Keratinocyte (primary cell): ENCODE measurements around the gene RNF125.

Experiments
- EZH2 ChIP-seq: IDR thresholded peaks from one replicate; pipeline ENCODE4 v1.6.1; 2012; ENCODE audit warnings: inconsistent platforms, mild to moderate bottlenecking, low read length, moderate library complexity
- TF ChIP-seq, protein P1 (sequence below), 3 experiments: IDR thresholded peaks in 1 of 3; conservative IDR thresholded peaks in 1 of 3; optimal IDR thresholded peaks in 1 of 3; 2 replicates in 2 of 3; 3 replicates in 1 of 3; pipeline versions ENCODE3 to v1.5.1; 2011; ENCODE audit warnings: low read length in 3 of 3, mild to moderate bottlenecking in 3 of 3, moderate library complexity in 2 of 3, control low read depth in 1 of 3, inconsistent platforms in 1 of 3; ENCODE audit not compliant: insufficient read depth in 2 of 3; ENCODE audit errors: extremely low read depth in 1 of 3

DNA sequence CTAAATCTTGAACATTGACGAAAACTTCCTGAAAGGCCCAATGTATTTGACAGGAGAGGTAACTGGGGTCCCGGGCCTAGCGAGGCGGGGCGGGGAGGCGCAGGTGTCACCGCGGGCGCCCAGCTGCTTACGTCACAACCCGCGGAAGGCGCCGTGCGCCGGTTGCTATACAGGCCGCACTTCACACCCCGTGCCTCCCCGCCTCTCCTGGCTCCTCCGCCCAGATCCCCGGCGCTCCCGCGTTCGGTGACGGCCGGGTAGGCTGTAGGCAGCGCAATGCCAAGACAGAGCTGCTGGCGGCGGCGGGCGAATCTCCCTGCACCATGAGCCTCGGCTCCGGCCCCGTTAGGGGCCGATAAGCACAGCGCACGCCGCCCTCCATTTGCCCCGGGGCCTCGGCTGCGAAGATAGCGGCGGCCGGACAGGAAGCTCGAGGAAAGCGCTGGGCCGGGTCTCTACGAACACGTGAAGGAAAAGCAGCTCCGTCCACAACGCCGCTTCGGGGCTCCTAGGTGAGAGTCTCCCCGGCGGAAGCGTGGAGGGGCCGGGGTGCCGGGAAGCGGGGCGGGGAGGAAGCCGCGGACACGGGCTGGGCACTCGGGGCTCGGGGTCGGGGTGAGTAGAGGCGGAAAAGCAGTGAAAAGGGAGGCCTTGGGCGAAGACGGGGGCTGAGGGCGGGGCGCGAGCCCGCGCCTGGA, 73.2 kb downstream of the RNF125 start, which contains the start of gene RNF138:
- TF ChIP-seq, protein P1, sequence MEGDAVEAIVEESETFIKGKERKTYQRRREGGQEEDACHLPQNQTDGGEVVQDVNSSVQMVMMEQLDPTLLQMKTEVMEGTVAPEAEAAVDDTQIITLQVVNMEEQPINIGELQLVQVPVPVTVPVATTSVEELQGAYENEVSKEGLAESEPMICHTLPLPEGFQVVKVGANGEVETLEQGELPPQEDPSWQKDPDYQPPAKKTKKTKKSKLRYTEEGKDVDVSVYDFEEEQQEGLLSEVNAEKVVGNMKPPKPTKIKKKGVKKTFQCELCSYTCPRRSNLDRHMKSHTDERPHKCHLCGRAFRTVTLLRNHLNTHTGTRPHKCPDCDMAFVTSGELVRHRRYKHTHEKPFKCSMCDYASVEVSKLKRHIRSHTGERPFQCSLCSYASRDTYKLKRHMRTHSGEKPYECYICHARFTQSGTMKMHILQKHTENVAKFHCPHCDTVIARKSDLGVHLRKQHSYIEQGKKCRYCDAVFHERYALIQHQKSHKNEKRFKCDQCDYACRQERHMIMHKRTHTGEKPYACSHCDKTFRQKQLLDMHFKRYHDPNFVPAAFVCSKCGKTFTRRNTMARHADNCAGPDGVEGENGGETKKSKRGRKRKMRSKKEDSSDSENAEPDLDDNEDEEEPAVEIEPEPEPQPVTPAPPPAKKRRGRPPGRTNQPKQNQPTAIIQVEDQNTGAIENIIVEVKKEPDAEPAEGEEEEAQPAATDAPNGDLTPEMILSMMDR (optimal IDR thresholded peaks at IDR 0.05 in 1 of 3, IDR thresholded peaks at IDR 0.05 in 1 of 3, conservative IDR thresholded peaks at IDR 0.05 in 1 of 3; ENCODE audit: extremely low read depth in 1 of 3, insufficient read depth in 2 of 3, low read length in 3 of 3), result no peak
- no peak for TF ChIP-seq EZH2
